Glomerular endothelial cell (primary cell): ENCODE measurements around the gene NGRN. TPM values are rescaled to one million over a fixed set of nuclear protein-coding genes. Genes with fewer than 3 reads are reported as not detected.
A peak's percentile ranks its signal among the peaks of the same experiment; 100 is the strongest.
"Not testable (repeated sequence)": the region's sequence is repeated elsewhere in the genome, so short reads cannot be mapped to it uniquely, and the experiment has no call there.

Experiments
- DNase-seq: peaks from one replicate; pipeline ENCODE4 v3.0.0-alpha.2; 2011; ENCODE audit warnings: low read depth, low spot score; ENCODE audit errors: extremely low read depth
- total RNA-seq: library from RNA; depleted of rRNA; stranded (reverse); fragments of >200 nt; gene quantifications from 2 replicates; pipeline ENCODE4 v1.2.3, GENCODE V29; 2015

NGRN gene
- total RNA-seq, 1 donor from 2014 or later = 64.9 TPM

- peak; percentile 58 for DNase-seq
Measured at GRCh38 chr15:90233387-90234095, 31.9 kb upstream of the NGRN start, which contains the start of gene CIB1. Gene CIB1, minus strand, starts transcription at chr15:90233941. Its CDS starts 56 bp downstream, at chr15:90233885.

DNA sequence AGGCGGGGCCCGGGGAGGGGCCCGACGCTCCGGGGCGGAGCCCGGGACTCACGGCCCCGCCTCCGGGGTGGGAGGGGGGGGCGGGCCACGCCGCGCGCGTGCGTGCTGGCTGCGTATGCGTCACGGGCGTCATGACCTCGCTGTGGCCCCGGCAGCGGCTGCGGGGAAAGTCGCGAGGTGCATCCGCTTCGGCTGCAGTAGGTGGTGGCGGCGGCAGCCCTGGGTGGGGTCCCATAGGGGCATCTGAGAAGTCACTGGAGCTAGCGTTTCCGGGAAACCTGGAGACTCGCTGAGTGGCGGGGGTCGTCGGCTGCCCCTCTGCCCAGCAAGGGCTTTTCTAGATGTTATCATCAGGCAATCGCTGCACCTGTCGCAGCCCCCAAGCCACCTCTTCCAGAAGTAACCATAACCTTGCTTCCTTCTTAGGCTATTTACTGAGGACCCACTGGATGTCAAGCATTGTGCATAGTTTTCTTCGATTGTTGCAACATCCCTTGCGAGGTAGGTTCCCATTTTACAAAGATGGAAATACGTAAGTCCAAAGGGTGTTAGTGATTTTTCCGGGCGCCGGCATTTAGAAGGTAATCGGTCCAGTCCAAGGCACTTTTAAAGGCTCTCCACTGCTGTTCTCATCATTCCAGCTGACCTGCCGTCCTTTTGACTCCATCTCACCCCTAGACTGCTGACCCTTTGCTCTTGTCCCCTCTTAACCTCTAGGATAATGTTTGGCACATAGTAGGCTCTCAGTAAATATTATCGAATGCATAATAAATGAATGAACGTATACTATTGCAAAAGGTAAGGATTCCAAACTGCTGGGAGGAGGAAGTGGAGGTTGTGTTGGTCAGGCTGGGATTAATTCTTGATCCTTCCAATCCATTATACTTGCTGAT is 31.1 kb upstream of the NGRN start, which contains the start of gene GDPGP1:
GDPGP1 (plus strand) TSS at position 114 of the 893 bp plus-strand sequence. CDS start 6,700 bp downstream, outside the sequence.
- no peak for DNase-seq

GRCh38 chr15:90239371-90239770 is 26.1 kb upstream of the NGRN start:
- DNase-seq = no peak

DNA sequence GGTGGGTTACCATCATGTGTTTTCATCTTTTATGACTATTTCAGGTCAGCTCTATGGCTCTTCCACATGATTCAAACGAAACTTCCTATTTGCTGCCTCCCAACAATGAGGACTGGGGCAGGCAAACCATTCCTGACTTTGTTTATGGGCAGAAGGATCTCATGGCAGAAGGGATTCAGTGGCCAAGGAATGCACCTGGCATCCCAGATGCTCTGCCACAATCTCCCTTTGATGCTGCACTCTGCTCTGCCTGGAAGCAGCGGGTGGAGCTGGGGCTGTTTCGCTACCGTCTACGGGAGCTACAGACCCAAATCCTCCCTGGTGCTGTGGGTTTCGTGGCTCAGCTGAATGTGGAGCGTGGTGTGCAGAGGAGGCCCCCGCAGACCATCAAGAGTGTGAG is 24.6 kb upstream of the NGRN start:
- DNase-seq = no peak

DNA sequence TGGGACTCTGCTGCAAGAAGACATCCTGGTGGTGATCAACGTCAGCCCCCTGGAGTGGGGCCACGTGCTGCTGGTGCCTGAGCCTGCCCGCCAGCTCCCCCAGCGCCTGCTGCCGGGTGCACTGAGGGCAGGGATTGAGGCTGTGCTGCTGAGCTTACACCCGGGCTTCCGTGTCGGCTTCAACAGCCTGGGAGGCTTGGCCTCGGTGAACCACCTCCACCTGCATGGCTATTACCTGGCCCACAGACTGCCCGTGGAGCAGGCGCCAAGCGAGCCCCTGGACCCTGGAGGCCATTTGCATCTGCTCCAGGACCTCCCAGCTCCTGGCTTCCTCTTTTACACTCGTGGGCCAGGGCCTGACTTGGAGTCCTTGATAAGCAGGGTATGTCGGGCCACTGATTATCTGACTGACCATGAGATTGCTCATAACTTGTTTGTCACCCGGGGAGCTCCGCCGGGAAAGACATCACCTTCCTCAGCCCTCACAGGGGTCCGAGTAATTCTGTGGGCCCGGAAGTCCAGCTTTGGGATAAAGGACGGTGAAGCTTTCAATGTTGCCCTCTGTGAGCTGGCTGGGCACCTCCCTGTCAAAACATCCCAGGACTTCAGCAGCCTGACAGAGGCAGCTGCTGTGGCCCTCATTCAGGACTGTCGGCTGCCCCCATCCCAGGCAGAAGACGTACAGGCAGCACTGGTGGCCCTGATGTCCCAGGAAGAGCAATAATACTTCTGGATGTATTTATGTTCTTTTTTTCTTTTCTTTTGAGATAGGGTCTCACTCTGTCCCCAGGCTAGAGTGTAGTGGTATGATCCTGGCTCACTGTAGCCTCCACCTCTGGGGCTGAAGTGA is 23.9 kb upstream of the NGRN start:
- DNase-seq = no peak

DNA sequence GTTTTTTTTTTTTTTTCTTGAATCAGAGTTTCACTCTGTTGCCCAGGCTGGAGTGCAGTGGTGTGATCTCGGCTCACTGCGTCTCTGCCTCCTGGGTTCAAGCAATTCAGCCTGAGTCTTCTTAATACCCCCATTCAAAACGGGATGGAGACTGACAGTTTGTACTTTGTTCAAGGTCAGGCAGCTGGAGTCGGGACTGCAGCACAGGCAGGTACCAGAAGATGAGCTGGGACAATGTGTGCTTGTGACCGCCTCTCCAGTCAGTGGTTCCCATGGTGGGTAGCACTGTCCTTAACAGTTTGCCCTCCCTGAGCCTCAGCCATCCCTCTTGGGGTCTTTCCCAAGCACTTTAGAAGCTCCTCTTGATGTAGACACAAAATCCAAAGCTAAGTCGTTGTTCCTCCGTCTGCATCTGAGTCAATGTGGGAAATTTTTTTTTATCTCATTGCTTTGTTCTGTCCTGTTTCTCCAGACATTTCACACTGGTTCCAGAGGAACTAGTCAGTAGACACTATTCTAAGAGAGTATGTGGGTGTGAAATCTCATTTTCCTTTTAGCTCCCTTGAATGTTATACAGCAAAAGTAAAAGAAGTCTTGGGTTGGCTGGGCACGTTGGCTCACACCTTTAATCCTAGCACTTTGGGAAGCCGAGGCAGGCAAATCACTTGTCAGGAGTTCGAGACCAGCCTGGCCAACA is 21.4 kb upstream of the NGRN start:
- DNase-seq = no peak

DNA sequence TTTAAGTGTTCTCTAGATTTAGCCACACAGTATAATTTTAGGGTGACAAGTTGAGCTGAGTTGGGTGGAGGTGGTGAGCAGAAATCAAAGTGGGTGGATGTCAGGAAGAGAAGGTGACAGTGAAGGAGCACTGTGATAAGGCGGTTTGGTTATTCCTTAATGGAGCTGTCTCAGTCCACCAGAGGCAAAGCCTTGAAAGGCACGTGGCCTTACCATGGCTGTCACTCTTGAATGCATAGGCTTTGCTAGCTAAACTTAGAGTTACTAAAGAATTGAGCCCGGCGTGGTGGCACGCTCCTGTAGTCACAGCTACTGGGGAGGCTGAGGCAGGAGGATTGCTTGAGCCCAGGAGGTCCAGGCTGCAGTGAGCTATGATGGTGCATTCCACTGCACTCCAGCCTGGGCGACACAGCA is 16.7 kb upstream of the NGRN start:
- DNase-seq = no peak

DNA sequence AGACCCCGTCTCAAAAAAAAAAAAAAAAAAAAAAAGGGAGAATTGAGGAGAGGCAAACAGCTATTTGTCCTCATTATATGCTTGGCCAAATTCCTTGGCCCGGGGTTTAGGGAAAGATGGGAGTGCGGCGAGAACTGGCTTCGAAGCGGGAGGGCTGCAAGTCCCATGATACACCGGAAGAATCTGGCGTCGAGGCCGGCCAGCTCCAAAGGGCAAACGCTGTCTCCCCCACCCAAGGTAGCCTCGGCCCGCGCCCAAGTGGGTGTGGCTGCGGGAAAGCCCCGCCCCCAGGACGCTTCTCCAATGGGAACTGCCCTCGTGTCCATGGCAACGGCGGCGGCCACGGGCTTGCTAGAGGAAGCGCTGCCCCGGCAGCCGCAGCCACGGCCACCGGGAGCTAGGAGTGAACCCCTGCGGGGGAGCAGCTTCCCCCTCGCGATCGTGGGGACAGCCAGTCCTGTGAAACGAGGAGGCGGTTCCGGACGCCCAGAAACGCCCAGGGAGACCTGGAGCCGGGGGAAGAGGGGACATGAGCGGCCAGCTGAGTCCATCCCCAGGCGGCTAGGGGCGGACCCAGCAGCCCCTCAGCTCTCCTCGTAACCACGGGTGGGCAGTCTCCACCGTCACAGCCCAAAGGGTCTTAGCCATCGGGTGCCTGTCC is 16.1 kb upstream of the NGRN start, which contains the start of gene TTLL13:
TTLL13 (plus strand) TSS at position 354 of the 661 bp plus-strand sequence. CDS start 1,075 bp downstream, outside the sequence.
- no peak for DNase-seq

GRCh38 chr15:90257776-90258175 is 7.7 kb upstream of the NGRN start:
- DNase-seq = no peak

GRCh38 chr15:90259524-90259923 is 5.9 kb upstream of the NGRN start:
- DNase-seq = no peak

GRCh38 chr15:90260731-90261130 is 4.7 kb upstream of the NGRN start:
- DNase-seq = not testable (repeated sequence)

DNA sequence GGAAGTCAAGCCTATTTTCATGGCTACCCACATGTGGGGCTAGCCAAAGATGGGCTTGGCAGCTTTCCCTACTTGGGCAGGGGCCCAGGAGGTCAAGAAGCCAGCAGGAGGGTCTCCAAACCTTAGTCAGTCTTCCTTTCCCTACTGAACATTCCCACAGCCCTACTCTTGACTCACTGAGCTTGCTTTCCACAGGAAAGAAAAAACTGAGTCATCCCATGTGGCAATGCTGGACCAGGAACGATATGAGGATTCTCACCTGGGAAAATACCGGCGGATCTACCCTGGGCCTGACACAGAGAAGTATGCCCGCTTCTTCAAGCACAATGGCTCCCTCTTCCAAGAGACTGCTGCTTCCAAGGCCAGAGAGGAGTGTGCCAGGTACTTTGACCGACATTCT is 3.7 kb upstream of the NGRN start:
- no peak for DNase-seq

DNA sequence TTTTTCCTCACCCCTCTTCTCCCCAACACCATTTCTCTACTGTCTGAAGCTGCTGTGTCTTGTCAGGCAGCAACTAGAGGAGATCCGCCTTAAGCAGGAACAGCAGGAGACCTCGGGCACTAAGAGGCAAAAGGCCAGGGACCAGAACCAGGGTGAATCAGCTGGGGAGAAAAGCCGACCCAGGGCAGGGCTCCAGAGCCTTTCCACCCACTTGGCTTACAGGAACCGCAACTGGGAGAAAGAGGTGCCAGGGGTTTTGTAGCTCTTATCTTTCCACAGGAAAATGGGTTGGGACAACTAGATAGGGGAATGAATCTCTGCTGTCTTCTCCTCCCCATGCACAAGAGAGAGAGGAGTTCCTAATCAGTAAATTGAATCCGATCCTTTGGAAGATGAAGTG is 3.0 kb upstream of the NGRN start:
- DNase-seq = no peak

DNA sequence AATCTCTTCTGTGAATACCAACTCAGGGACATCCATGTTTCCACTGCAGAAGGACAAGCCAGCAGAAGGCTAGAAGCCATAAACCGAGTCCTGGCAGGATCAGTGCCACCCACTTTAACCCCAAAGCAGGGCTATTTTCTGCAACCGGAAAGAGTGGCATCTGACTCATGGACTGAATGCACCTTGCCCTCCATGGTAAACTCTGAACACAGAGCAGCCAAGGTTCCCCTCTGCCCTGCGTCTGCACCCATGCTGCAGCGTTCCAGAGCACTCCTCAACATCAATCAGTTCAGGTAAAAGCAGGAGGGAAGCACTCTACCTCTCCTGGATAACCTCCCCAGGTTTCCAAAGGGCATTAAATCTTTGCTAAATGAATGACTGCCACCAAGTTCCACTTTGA is 801 bp upstream of the NGRN start:
- no peak for DNase-seq

GRCh38 chr15:90266061-90266431 is 574 bp downstream of the NGRN start:
- DNase-seq = no peak

DNA sequence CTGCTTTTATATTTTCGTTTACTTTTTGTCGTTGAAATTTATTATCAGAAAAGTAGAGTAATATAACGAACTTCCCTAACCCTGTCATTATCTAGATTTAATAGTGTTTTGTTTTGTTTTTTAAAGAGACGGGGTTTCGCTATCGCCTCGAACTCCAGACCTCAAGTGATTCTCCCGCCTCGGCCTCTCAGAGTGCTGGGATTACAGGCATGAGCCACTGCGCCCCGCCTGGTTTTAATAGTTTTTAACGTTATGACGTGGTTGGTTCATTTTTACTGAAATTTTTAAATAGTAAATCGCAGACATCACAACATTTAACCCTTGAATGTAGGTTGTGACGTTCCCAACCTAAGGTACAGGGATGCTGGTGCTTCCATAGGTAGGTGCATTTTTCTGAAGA is 1.0 kb downstream of the NGRN start:
- DNase-seq = no peak

- DNase-seq = no peak
Measured at GRCh38 chr15:90268415-90268814, 2.9 kb downstream of the NGRN start.

- DNase-seq = no peak
Measured at GRCh38 chr15:90270502-90271150, 5.2 kb downstream of the NGRN start.
